SIG-M5 treated with dmso at 0.1 percent for 504 hours (cell line): Measurements from ENCODE around the gene SPTLC2.
A peak's percentile ranks its signal among the peaks of the same experiment; 100 is the strongest.
"Not testable (repeated sequence)": the region's sequence is repeated elsewhere in the genome, so short reads cannot be mapped to it uniquely, and the experiment has no call there.

Source experiments
- DNase-seq: peaks from one replicate; lab custom pipeline; 2025; ENCODE audit not compliant: unreplicated experiment; lab: John Stamatoyannopoulos, UW

The SPTLC2 gene

GRCh38 chr14:77616454-77617229 is at the start of gene SPTLC2:
TSS of gene SPTLC2 (minus strand) at chr14:77616637. CDS start at chr14:77616579, 58 bp downstream.
- DNase-seq: peak; percentile 98

GRCh38 chr14:77663293-77663692 is 46.9 kb upstream of the SPTLC2 start:
- DNase-seq: no peak

- not testable (repeated sequence) for DNase-seq
Measured at GRCh38 chr14:77661562-77661961, 45.1 kb upstream of the SPTLC2 start.

GRCh38 chr14:77660754-77661153 is 44.3 kb upstream of the SPTLC2 start:
- no peak for DNase-seq

GRCh38 chr14:77659831-77660230 is 43.4 kb upstream of the SPTLC2 start:
- DNase-seq: peak; percentile 96

- DNase-seq: no peak
Measured at GRCh38 chr14:77657280-77657679, 40.8 kb upstream of the SPTLC2 start.

GRCh38 chr14:77654001-77654441 is 37.6 kb upstream of the SPTLC2 start:
- DNase-seq: no peak

- DNase-seq: no peak
Measured at GRCh38 chr14:77649326-77649725, 32.9 kb upstream of the SPTLC2 start.

- no peak for DNase-seq
Measured at GRCh38 chr14:77648520-77649200, 32.2 kb upstream of the SPTLC2 start.

GRCh38 chr14:77647853-77648252 is 31.4 kb upstream of the SPTLC2 start:
- no peak for DNase-seq

- DNase-seq: no peak
Measured at GRCh38 chr14:77646907-77647306, 30.5 kb upstream of the SPTLC2 start.

GRCh38 chr14:77645520-77646230 is 29.2 kb upstream of the SPTLC2 start:
- DNase-seq: no peak

GRCh38 chr14:77642407-77642806 is 26.0 kb upstream of the SPTLC2 start:
- DNase-seq: no peak

- peak; percentile 94 for DNase-seq
Measured at GRCh38 chr14:77641534-77642341, 25.3 kb upstream of the SPTLC2 start.

- DNase-seq: no peak
Measured at GRCh38 chr14:77640756-77641533, 24.5 kb upstream of the SPTLC2 start.

- DNase-seq: no peak
Measured at GRCh38 chr14:77638771-77639171, 22.3 kb upstream of the SPTLC2 start.

- DNase-seq: not testable (repeated sequence)
Measured at GRCh38 chr14:77635869-77636268, 19.4 kb upstream of the SPTLC2 start.

GRCh38 chr14:77635466-77635865 is 19.0 kb upstream of the SPTLC2 start:
- not testable (repeated sequence) for DNase-seq

GRCh38 chr14:77630111-77630510 is 13.7 kb upstream of the SPTLC2 start:
- no peak for DNase-seq

- no peak for DNase-seq
Measured at GRCh38 chr14:77625360-77625759, 8.9 kb upstream of the SPTLC2 start.
